OCI-LY1 (cell line): ENCODE measurements around the gene COL20A1.

ENCODE experiments used
- CTCF ChIP-seq: fragments of 200-600 bp; sonication (generic), shearing (Covaris generic); IDR thresholded peaks from 2 replicates; pipeline ENCODE4 v1.5.1; 2017; ENCODE audit warnings: mild to moderate bottlenecking, antibody characterized with exemption, low read length, moderate library complexity, mixed read lengths
- EZH2 ChIP-seq: fragments of 200-600 bp; sonication (generic), shearing (Covaris generic); IDR thresholded peaks from 2 replicates; pipeline ENCODE4 v1.8.0; 2017; ENCODE audit warnings: borderline replicate concordance, mixed run types, mild to moderate bottlenecking, antibody characterized with exemption, low read length, moderate library complexity, mixed read lengths

- TF ChIP-seq CTCF = no peak
- no peak for TF ChIP-seq EZH2
Measured at GRCh38 chr20:63277466-63278272, 15.3 kb upstream of the COL20A1 start.
